CD8-positive, alpha-beta memory T cell (primary cell): Measurements from ENCODE around the gene SMYD3. TPM values are rescaled to one million over a fixed set of nuclear protein-coding genes. Genes with fewer than 3 reads are reported as not detected.
A peak's percentile ranks its signal among the peaks of the same experiment; 100 is the strongest.

Experiments
- CTCF ChIA-PET: fragments of 350-600 bp; sonication (Branson Sonifier 250); formaldehyde crosslinking; loops from one replicate; lab custom pipeline; 2021; ENCODE audit warnings: antibody characterized with exemption; lab: Charles Lee
- POLR2A ChIA-PET: fragments of 350-600 bp; sonication (Branson Sonifier 250); formaldehyde crosslinking; loops from one replicate; lab custom pipeline; 2021; ENCODE audit warnings: antibody characterized with exemption; lab: Charles Lee
- DNase-seq, 5 donors: peaks; one replicate each; pipeline versions ENCODE4 v3.0.0 to v3.0.0-alpha.2; 2020 to 2022; ENCODE audit warnings: mixed read lengths in 1 of 5
- H3K27ac ChIP-seq: one replicate; pipeline ENCODE4 v1.7.0; 2013; ENCODE audit warnings: low read depth, mild to moderate bottlenecking, low read length, moderate library complexity
- H3K27me3 ChIP-seq: 2 replicates; pipeline ENCODE4 v1.7.0; 2013; ENCODE audit warnings: low read length, mild to moderate bottlenecking; ENCODE audit not compliant: insufficient read depth, poor library complexity, severe bottlenecking
- H3K36me3 ChIP-seq: 2 replicates; pipeline ENCODE4 v1.7.0; 2013; ENCODE audit warnings: mild to moderate bottlenecking, low read length, moderate library complexity; ENCODE audit not compliant: insufficient read depth
- H3K4me1 ChIP-seq: 2 replicates; pipeline ENCODE4 v1.7.0; 2013; ENCODE audit warnings: mild to moderate bottlenecking, low read length, moderate library complexity; ENCODE audit not compliant: insufficient read depth
- H3K4me3 ChIP-seq: 2 replicates; pipeline ENCODE4 v1.7.0; 2013; ENCODE audit warnings: mild to moderate bottlenecking, low read length
- H3K9me3 ChIP-seq: 2 replicates; pipeline ENCODE4 v1.7.0; 2013; ENCODE audit warnings: mild to moderate bottlenecking, low read length
- H3K27ac Mint-ChIP-seq, 8 donors: one replicate each; pipeline ENCODE4 v1.8.0; 2020 to 2021; ENCODE audit warnings: mixed read lengths in 8 of 8, mild to moderate bottlenecking in 6 of 8, inconsistent platforms in 3 of 8, moderate library complexity in 3 of 8
- H3K27me3 Mint-ChIP-seq, 2 donors: one replicate each; pipeline ENCODE4 v1.8.0; 2020 to 2021; ENCODE audit warnings: mixed read lengths in 2 of 2, mild to moderate bottlenecking in 1 of 2, moderate library complexity in 1 of 2
- H3K36me3 Mint-ChIP-seq, 3 donors: one replicate each; pipeline ENCODE4 v1.8.0; 2020 to 2021; ENCODE audit warnings: mixed read lengths in 3 of 3, inconsistent platforms in 1 of 3, mild to moderate bottlenecking in 1 of 3
- H3K4me1 Mint-ChIP-seq, 3 donors: one replicate each; pipeline ENCODE4 v1.8.0; 2020 to 2021; ENCODE audit warnings: mixed read lengths in 3 of 3, inconsistent platforms in 1 of 3, mild to moderate bottlenecking in 1 of 3
- H3K4me3 Mint-ChIP-seq, 7 donors: one replicate each; pipeline ENCODE4 v1.8.0; 2020 to 2021; ENCODE audit warnings: mixed read lengths in 7 of 7, mild to moderate bottlenecking in 6 of 7, moderate library complexity in 4 of 7, inconsistent platforms in 2 of 7
- H3K9me3 Mint-ChIP-seq, 5 donors: one replicate each; pipeline ENCODE4 v1.8.0; 2020 to 2022; ENCODE audit warnings: mixed read lengths in 5 of 5, mild to moderate bottlenecking in 3 of 5, moderate library complexity in 2 of 5, inconsistent platforms in 1 of 5
- polyA plus RNA-seq: library from polyadenylated mRNA; unstranded; fragments of 300-500 nt; fragmentation: Illumina TruSeq; gene quantifications from one replicate; pipeline ENCODE4 v1.2.3, GENCODE V29; 2021
- total RNA-seq, 2 experiments: library from RNA; stranded (reverse); gene quantifications; one replicate each; pipeline ENCODE4 v1.2.3, GENCODE V29; 2021

Gene SMYD3
- total and polyA plus RNA-seq, 3 experiments from 2014 or later, result 12.4 to 31.7 (median 14.5) TPM

- no peaks in the 10 kb centered on the region for H3K36me3 ChIP-seq
- H3K4me3 ChIP-seq, result no peak overlapping the region
- H3K9me3 Mint-ChIP-seq, result peaks cover 0 to 11% (median 4%) of the 10 kb centered on the region in 5 donors
- H3K27ac Mint-ChIP-seq, result no peak overlapping the region
- no peak overlapping the region for H3K27ac ChIP-seq
- H3K36me3 Mint-ChIP-seq, result peaks cover 6 to 62% (median 15%) of the 10 kb centered on the region in 3 donors
- no peak for DNase-seq
- POLR2A ChIA-PET, result no interaction called here
- no peak overlapping the region for H3K4me3 Mint-ChIP-seq
- H3K27me3 Mint-ChIP-seq, result no peaks in the 10 kb centered on the region
- H3K4me1 ChIP-seq, result no peaks in the 10 kb centered on the region
- peaks cover 1 to 12% (median 4%) of the 10 kb centered on the region in 3 donors for H3K4me1 Mint-ChIP-seq
- CTCF ChIA-PET, result no interaction called here
- H3K27me3 ChIP-seq, result no peaks in the 10 kb centered on the region
- no peaks in the 10 kb centered on the region for H3K9me3 ChIP-seq
Observed at GRCh38 chr1:246444617-246445016, 62.5 kb downstream of the SMYD3 start.

GRCh38 chr1:246437961-246438360 is 69.1 kb downstream of the SMYD3 start:
- Mint-ChIP-seq H3K9me3 (peaks cover 2 to 30% (median 13%) of the 10 kb centered on the region in 5 donors), H3K27ac (no peak overlapping the region), H3K36me3 (peaks cover 14 to 67% (median 21%) of the 10 kb centered on the region in 3 donors), H3K4me1 (peaks cover 10 to 14% (median 13%) of the 10 kb centered on the region in 3 donors), H3K4me3 (no peak overlapping the region), H3K27me3 (no peaks in the 10 kb centered on the region)
- H3K27me3 ChIP-seq, result no peaks in the 10 kb centered on the region
- no peaks in the 10 kb centered on the region for H3K9me3 ChIP-seq
- H3K4me3 ChIP-seq, result no peak overlapping the region
- H3K36me3 ChIP-seq, result no peaks in the 10 kb centered on the region
- H3K4me1 ChIP-seq, result no peaks in the 10 kb centered on the region
- DNase-seq, result no peak
- no peak overlapping the region for H3K27ac ChIP-seq
- ChIA-PET CTCF (no interaction called here), POLR2A (no interaction called here)

GRCh38 chr1:246435421-246436041 is 71.5 kb downstream of the SMYD3 start:
- no peak for DNase-seq
- ChIA-PET CTCF (no interaction called here), POLR2A (no interaction called here)
- peaks cover 2 to 36% (median 13%) of the 10 kb centered on the region in 5 donors for H3K9me3 Mint-ChIP-seq
- H3K27me3 Mint-ChIP-seq, result no peaks in the 10 kb centered on the region
- Histone ChIP-seq H3K27ac (no peak overlapping the region), H3K4me3 (no peak overlapping the region), H3K27me3 (no peaks in the 10 kb centered on the region), H3K4me1 (no peaks in the 10 kb centered on the region), H3K9me3 (no peaks in the 10 kb centered on the region), H3K36me3 (no peaks in the 10 kb centered on the region)
- peaks cover 12 to 19% (median 14%) of the 10 kb centered on the region in 3 donors for H3K4me1 Mint-ChIP-seq
- H3K36me3 Mint-ChIP-seq, result peaks cover 10 to 64% (median 21%) of the 10 kb centered on the region in 3 donors
- no peak overlapping the region for H3K4me3 Mint-ChIP-seq
- H3K27ac Mint-ChIP-seq, result no peak overlapping the region

- peaks cover 12 to 57% (median 18%) of the 10 kb centered on the region in 3 donors for H3K36me3 Mint-ChIP-seq
- no peak overlapping the region for H3K27ac ChIP-seq
- ChIA-PET CTCF (no interaction called here), POLR2A (no interaction called here)
- peaks cover 12 to 22% (median 14%) of the 10 kb centered on the region in 3 donors for H3K4me1 Mint-ChIP-seq
- H3K9me3 ChIP-seq, result no peaks in the 10 kb centered on the region
- no peaks in the 10 kb centered on the region for H3K36me3 ChIP-seq
- no peak overlapping the region for H3K27ac Mint-ChIP-seq
- no peaks in the 10 kb centered on the region for H3K4me1 ChIP-seq
- H3K27me3 ChIP-seq, result no peaks in the 10 kb centered on the region
- peaks cover 2 to 42% (median 13%) of the 10 kb centered on the region in 5 donors for H3K9me3 Mint-ChIP-seq
- H3K4me3 Mint-ChIP-seq, result no peak overlapping the region
- no peak for DNase-seq
- H3K4me3 ChIP-seq, result no peak overlapping the region
- no peaks in the 10 kb centered on the region for H3K27me3 Mint-ChIP-seq
Observed at GRCh38 chr1:246434335-246434734, 72.7 kb downstream of the SMYD3 start.

- no peak overlapping the region for H3K27ac ChIP-seq
- peaks cover 9 to 21% (median 19%) of the 10 kb centered on the region in 3 donors for H3K4me1 Mint-ChIP-seq
- H3K4me3 ChIP-seq, result no peak overlapping the region
- POLR2A ChIA-PET, result no interaction called here
- H3K9me3 Mint-ChIP-seq, result peaks cover 0 to 38% (median 2%) of the 10 kb centered on the region in 5 donors
- H3K4me1 ChIP-seq, result no peaks in the 10 kb centered on the region
- no peaks in the 10 kb centered on the region for H3K36me3 ChIP-seq
- no peaks in the 10 kb centered on the region for H3K9me3 ChIP-seq
- H3K27me3 ChIP-seq, result no peaks in the 10 kb centered on the region
- H3K4me3 Mint-ChIP-seq, result peak overlapping the region in 1 of 7 donors; percentile 17
- peaks cover 1 to 44% (median 6%) of the 10 kb centered on the region in 3 donors for H3K36me3 Mint-ChIP-seq
- peak overlapping the region in 2 of 8 donors; percentile 43 to 47 for H3K27ac Mint-ChIP-seq
- CTCF ChIA-PET, result no interaction called here
- H3K27me3 Mint-ChIP-seq, result no peaks in the 10 kb centered on the region
- DNase-seq, result no peak
Observed at GRCh38 chr1:246428542-246429308, 78.4 kb downstream of the SMYD3 start.

GRCh38 chr1:246427611-246428010 is 79.5 kb downstream of the SMYD3 start:
- no peak for DNase-seq
- CTCF ChIA-PET, result no interaction called here

GRCh38 chr1:246425895-246426294 is 81.2 kb downstream of the SMYD3 start:
- ChIA-PET CTCF (no interaction called here), POLR2A (no interaction called here)
- H3K4me1 ChIP-seq, result no peaks in the 10 kb centered on the region
- no peak for DNase-seq
- H3K36me3 Mint-ChIP-seq, result peaks cover 0 to 34% (median 8%) of the 10 kb centered on the region in 3 donors
- H3K4me1 Mint-ChIP-seq, result peaks cover 11 to 26% (median 18%) of the 10 kb centered on the region in 3 donors
- peaks cover 0 to 28% (median 0%) of the 10 kb centered on the region in 5 donors for H3K9me3 Mint-ChIP-seq
- H3K4me3 ChIP-seq, result no peak overlapping the region
- no peaks in the 10 kb centered on the region for H3K27me3 ChIP-seq
- H3K27ac ChIP-seq, result no peak overlapping the region
- H3K27ac Mint-ChIP-seq, result no peak overlapping the region
- no peaks in the 10 kb centered on the region for H3K36me3 ChIP-seq
- H3K9me3 ChIP-seq, result no peaks in the 10 kb centered on the region
- no peaks in the 10 kb centered on the region for H3K27me3 Mint-ChIP-seq
- H3K4me3 Mint-ChIP-seq, result no peak overlapping the region

More at GRCh38 chr1:246427611-246428010, 79.5 kb downstream of the SMYD3 start:
- POLR2A ChIA-PET, result no interaction called here
- H3K4me1 ChIP-seq, result no peaks in the 10 kb centered on the region
- H3K27ac ChIP-seq, result no peak overlapping the region
- Mint-ChIP-seq H3K4me1 (peaks cover 9 to 18% (median 16%) of the 10 kb centered on the region in 3 donors), H3K4me3 (no peak overlapping the region), H3K27ac (no peak overlapping the region), H3K9me3 (peaks cover 0 to 31% (median 0%) of the 10 kb centered on the region in 5 donors), H3K36me3 (peaks cover 0 to 40% (median 8%) of the 10 kb centered on the region in 3 donors), H3K27me3 (no peaks in the 10 kb centered on the region)
- no peak overlapping the region for H3K4me3 ChIP-seq
- no peaks in the 10 kb centered on the region for H3K9me3 ChIP-seq
- no peaks in the 10 kb centered on the region for H3K36me3 ChIP-seq
- H3K27me3 ChIP-seq, result no peaks in the 10 kb centered on the region
